ENCODE measurements around the gene ACYP2.
"Not testable (repeated sequence)": the region's sequence is repeated elsewhere in the genome, so short reads cannot be mapped to it uniquely, and the experiment has no call there.

ACYP2 gene

GRCh38 chr2:54294665-54295064 is 179.2 kb downstream of the ACYP2 start:
- H3K4me1 ChIP-seq (ENCODE audit: control extremely low read depth in 1 of 4, control insufficient read depth in 4 of 4, insufficient read depth in 4 of 4, low read length in 3 of 4); H3K4me3 ChIP-seq (ENCODE audit: control insufficient read depth in 1 of 7, extremely low read depth in 1 of 7, insufficient read depth in 4 of 7, low read depth in 2 of 7, low read length in 6 of 7); H3K9me3 ChIP-seq (ENCODE audit: control extremely low read depth in 1 of 5, control insufficient read depth in 4 of 5, insufficient read depth in 2 of 5, low read depth in 1 of 5, low read length in 4 of 5); H3K36me3 ChIP-seq (ENCODE audit: control insufficient read depth in 4 of 4, insufficient read depth in 4 of 4, low read length in 3 of 4); H3K27ac ChIP-seq (ENCODE audit: insufficient read depth in 1 of 2, low read depth in 1 of 2, low read length in 2 of 2, poor library complexity in 1 of 2, severe bottlenecking in 2 of 2); H3K27me3 ChIP-seq (replicated peaks in 2 of 5; ENCODE audit: control insufficient read depth in 4 of 5, insufficient read depth in 5 of 5, low read length in 4 of 5); POLR2A ChIA-PET; CTCF ChIA-PET; DNase-seq: not testable (repeated sequence)
- WGBS (ENCODE audit: insufficient coverage) = no CpG with 5 or more reads among the region's 2 CpGs

DNA sequence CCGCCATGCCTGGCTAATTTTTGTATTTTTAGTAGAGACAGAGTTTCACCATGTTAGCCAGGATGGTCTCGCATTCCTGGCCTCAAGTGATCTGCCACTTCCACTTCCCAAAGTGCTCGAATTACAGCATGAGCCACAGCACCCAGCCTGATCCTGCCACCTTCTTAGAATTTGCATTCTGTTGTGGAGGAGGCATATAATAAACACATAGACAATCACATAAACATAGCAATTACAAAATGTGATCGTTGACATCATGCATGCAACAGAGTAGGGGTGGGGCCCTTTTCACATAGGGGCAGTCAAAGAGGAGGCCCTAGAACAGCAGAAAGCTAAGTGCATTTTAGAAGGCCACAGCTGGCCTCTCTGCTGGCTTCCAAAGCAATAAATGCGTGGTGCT is 180.5 kb downstream of the ACYP2 start:
- H3K4me1 ChIP-seq (ENCODE audit: control extremely low read depth in 1 of 4, control insufficient read depth in 4 of 4, insufficient read depth in 4 of 4, low read length in 3 of 4) = no peaks in the 10 kb centered on the region
- no peaks in the 10 kb centered on the region for H3K9me3 ChIP-seq (ENCODE audit: control extremely low read depth in 1 of 5, control insufficient read depth in 4 of 5, insufficient read depth in 2 of 5, low read depth in 1 of 5, low read length in 4 of 5)
- H3K27ac ChIP-seq (ENCODE audit: insufficient read depth in 1 of 2, low read depth in 1 of 2, low read length in 2 of 2, poor library complexity in 1 of 2, severe bottlenecking in 2 of 2) = no peak overlapping the region
- H3K36me3 ChIP-seq (ENCODE audit: control insufficient read depth in 4 of 4, insufficient read depth in 4 of 4, low read length in 3 of 4) = no peaks in the 10 kb centered on the region
- POLR2A ChIA-PET = no interaction called here
- H3K4me3 ChIP-seq (ENCODE audit: control insufficient read depth in 1 of 7, extremely low read depth in 1 of 7, insufficient read depth in 4 of 7, low read depth in 2 of 7, low read length in 6 of 7) = no peak overlapping the region
- DNase-seq = no peak
- CTCF ChIA-PET = interaction anchor here (1.3 kb wide), 1 partner anchor 20 kb away, joined by 3 read pairs; no protein-coding TSS in a partner anchor
- no peaks in the 10 kb centered on the region for H3K27me3 ChIP-seq (replicated peaks in 2 of 5; ENCODE audit: control insufficient read depth in 4 of 5, insufficient read depth in 5 of 5, low read length in 4 of 5)
- WGBS (ENCODE audit: insufficient coverage) = 100% methylated on average over 3 of the region's 5 CpGs

DNA sequence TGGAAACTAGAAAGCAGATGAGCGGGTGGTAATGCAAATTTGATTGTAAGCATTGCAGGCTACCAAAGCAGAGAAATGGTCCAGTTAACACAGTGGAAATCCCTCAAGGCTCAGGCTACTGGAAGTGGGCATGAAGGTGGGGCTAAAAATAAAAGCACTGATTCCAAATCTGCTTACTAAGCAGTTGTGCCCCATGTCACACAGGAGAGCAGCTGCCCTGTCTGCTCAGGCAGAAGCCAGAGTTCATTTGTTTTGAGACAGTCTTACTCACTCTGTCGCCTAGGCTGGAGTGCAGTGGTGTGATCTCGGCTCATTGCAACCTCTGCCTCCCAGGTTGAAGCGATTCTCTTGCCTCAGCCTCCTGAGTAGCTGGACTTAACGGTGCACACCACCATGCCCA is 183.1 kb downstream of the ACYP2 start:
- no peak overlapping the region for H3K27ac ChIP-seq (ENCODE audit: insufficient read depth in 1 of 2, low read depth in 1 of 2, low read length in 2 of 2, poor library complexity in 1 of 2, severe bottlenecking in 2 of 2)
- H3K9me3 ChIP-seq (ENCODE audit: control extremely low read depth in 1 of 5, control insufficient read depth in 4 of 5, insufficient read depth in 2 of 5, low read depth in 1 of 5, low read length in 4 of 5) = no peaks in the 10 kb centered on the region
- ChIA-PET CTCF (no interaction called here), POLR2A (no interaction called here)
- H3K4me3 ChIP-seq (ENCODE audit: control insufficient read depth in 1 of 7, extremely low read depth in 1 of 7, insufficient read depth in 4 of 7, low read depth in 2 of 7, low read length in 6 of 7) = no peak overlapping the region
- WGBS (ENCODE audit: insufficient coverage) = 100% methylated on average over 5 of the region's 5 CpGs
- no peaks in the 10 kb centered on the region for H3K27me3 ChIP-seq (replicated peaks in 2 of 5; ENCODE audit: control insufficient read depth in 4 of 5, insufficient read depth in 5 of 5, low read length in 4 of 5)
- H3K36me3 ChIP-seq (ENCODE audit: control insufficient read depth in 4 of 4, insufficient read depth in 4 of 4, low read length in 3 of 4) = no peaks in the 10 kb centered on the region
- H3K4me1 ChIP-seq (ENCODE audit: control extremely low read depth in 1 of 4, control insufficient read depth in 4 of 4, insufficient read depth in 4 of 4, low read length in 3 of 4) = no peaks in the 10 kb centered on the region
- no peak for DNase-seq

DNA sequence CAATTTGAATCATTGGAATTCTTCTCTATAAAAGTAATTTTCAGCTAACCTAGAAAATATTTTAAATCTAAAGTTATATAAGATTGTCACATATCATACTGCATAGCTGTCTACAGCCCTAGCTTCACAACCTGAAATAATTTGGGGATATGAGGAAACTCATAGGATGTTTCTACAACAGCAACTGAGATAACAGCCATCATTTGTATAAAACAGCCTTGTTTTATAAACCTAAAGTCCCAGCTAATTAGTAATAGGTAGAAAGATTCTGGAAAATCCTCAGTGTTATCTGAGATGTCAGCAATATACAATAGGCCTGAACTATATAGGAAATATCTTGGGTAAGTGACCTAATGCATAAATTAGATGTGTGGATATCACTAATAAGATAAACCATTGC is 188.2 kb downstream of the ACYP2 start:
- no peaks in the 10 kb centered on the region for H3K9me3 ChIP-seq (ENCODE audit: control extremely low read depth in 1 of 5, control insufficient read depth in 4 of 5, insufficient read depth in 2 of 5, low read depth in 1 of 5, low read length in 4 of 5)
- H3K36me3 ChIP-seq (ENCODE audit: control insufficient read depth in 4 of 4, insufficient read depth in 4 of 4, low read length in 3 of 4) = no peaks in the 10 kb centered on the region
- CTCF ChIA-PET = no interaction called here
- H3K4me3 ChIP-seq (ENCODE audit: control insufficient read depth in 1 of 7, extremely low read depth in 1 of 7, insufficient read depth in 4 of 7, low read depth in 2 of 7, low read length in 6 of 7) = no peak overlapping the region
- no peaks in the 10 kb centered on the region for H3K27me3 ChIP-seq (replicated peaks in 2 of 5; ENCODE audit: control insufficient read depth in 4 of 5, insufficient read depth in 5 of 5, low read length in 4 of 5)
- no peak overlapping the region for H3K27ac ChIP-seq (ENCODE audit: insufficient read depth in 1 of 2, low read depth in 1 of 2, low read length in 2 of 2, poor library complexity in 1 of 2, severe bottlenecking in 2 of 2)
- peaks cover 0 to 2% (median 0%) of the 10 kb centered on the region in 4 experiments for H3K4me1 ChIP-seq (ENCODE audit: control extremely low read depth in 1 of 4, control insufficient read depth in 4 of 4, insufficient read depth in 4 of 4, low read length in 3 of 4)
- no peak for DNase-seq
- POLR2A ChIA-PET = interaction anchor here (0.6 kb wide), 2 partner anchors 10 to 206 kb away, joined by 3 read pairs; no protein-coding TSS in a partner anchor

DNA sequence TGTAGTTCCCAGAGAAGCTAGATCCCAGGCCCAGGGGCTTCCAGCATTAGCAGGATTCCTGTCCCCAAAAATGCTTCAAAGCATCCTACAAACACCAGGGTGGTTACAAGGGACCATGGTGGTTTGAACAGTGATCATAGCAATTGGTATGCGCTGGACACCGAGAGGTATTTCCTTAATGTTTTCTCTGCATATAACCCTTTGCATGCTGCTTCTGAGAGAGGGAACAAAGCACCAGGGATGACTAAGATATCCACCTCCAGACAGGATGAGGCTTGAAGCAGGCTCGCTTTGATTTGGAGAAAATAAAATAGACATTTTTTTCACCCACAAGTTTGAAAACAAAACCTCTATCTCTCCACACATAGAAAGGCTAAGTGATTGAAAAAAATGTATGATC is 191.1 kb downstream of the ACYP2 start:
- ChIA-PET CTCF (no interaction called here), POLR2A (no interaction called here)
- 100% methylated on average over 2 of the region's 3 CpGs for WGBS (ENCODE audit: insufficient coverage)

GRCh38 chr2:54308186-54308585 is 192.8 kb downstream of the ACYP2 start:
- no peaks in the 10 kb centered on the region for H3K27me3 ChIP-seq (replicated peaks in 2 of 5; ENCODE audit: control insufficient read depth in 4 of 5, insufficient read depth in 5 of 5, low read length in 4 of 5)

More for the DNA sequence above, 191.1 kb downstream of the ACYP2 start:
- peaks cover 3 to 11% (median 9%) of the 10 kb centered on the region in 4 experiments for H3K4me1 ChIP-seq (ENCODE audit: control extremely low read depth in 1 of 4, control insufficient read depth in 4 of 4, insufficient read depth in 4 of 4, low read length in 3 of 4)
- no peaks in the 10 kb centered on the region for H3K9me3 ChIP-seq (ENCODE audit: control extremely low read depth in 1 of 5, control insufficient read depth in 4 of 5, insufficient read depth in 2 of 5, low read depth in 1 of 5, low read length in 4 of 5)
- no peak overlapping the region for H3K4me3 ChIP-seq (ENCODE audit: control insufficient read depth in 1 of 7, extremely low read depth in 1 of 7, insufficient read depth in 4 of 7, low read depth in 2 of 7, low read length in 6 of 7)
- no peaks in the 10 kb centered on the region for H3K27me3 ChIP-seq (replicated peaks in 2 of 5; ENCODE audit: control insufficient read depth in 4 of 5, insufficient read depth in 5 of 5, low read length in 4 of 5)
- DNase-seq = no peak
- H3K27ac ChIP-seq (ENCODE audit: insufficient read depth in 1 of 2, low read depth in 1 of 2, low read length in 2 of 2, poor library complexity in 1 of 2, severe bottlenecking in 2 of 2) = no peak overlapping the region
- no peaks in the 10 kb centered on the region for H3K36me3 ChIP-seq (ENCODE audit: control insufficient read depth in 4 of 4, insufficient read depth in 4 of 4, low read length in 3 of 4)

GRCh38 chr2:54308782-54309181 is 193.4 kb downstream of the ACYP2 start:
- peaks cover 3 to 11% (median 9%) of the 10 kb centered on the region in 4 experiments for H3K4me1 ChIP-seq (ENCODE audit: control extremely low read depth in 1 of 4, control insufficient read depth in 4 of 4, insufficient read depth in 4 of 4, low read length in 3 of 4)
- no peak overlapping the region for H3K4me3 ChIP-seq (ENCODE audit: control insufficient read depth in 1 of 7, extremely low read depth in 1 of 7, insufficient read depth in 4 of 7, low read depth in 2 of 7, low read length in 6 of 7)
- ChIA-PET CTCF (interaction anchor here (1.6 kb wide), 1 partner anchor 74 kb away, joined by 3 read pairs; no protein-coding TSS in a partner anchor), POLR2A (no interaction called here)
- no peak for DNase-seq
- WGBS (ENCODE audit: insufficient coverage) = 100% methylated on average over 1 of the region's 2 CpGs
- no peaks in the 10 kb centered on the region for H3K36me3 ChIP-seq (ENCODE audit: control insufficient read depth in 4 of 4, insufficient read depth in 4 of 4, low read length in 3 of 4)
- no peaks in the 10 kb centered on the region for H3K27me3 ChIP-seq (replicated peaks in 2 of 5; ENCODE audit: control insufficient read depth in 4 of 5, insufficient read depth in 5 of 5, low read length in 4 of 5)
- H3K9me3 ChIP-seq (ENCODE audit: control extremely low read depth in 1 of 5, control insufficient read depth in 4 of 5, insufficient read depth in 2 of 5, low read depth in 1 of 5, low read length in 4 of 5) = peaks cover 0 to 3% (median 0%) of the 10 kb centered on the region in 5 experiments
- no peak overlapping the region for H3K27ac ChIP-seq (ENCODE audit: insufficient read depth in 1 of 2, low read depth in 1 of 2, low read length in 2 of 2, poor library complexity in 1 of 2, severe bottlenecking in 2 of 2)

More at GRCh38 chr2:54308186-54308585, 192.8 kb downstream of the ACYP2 start:
- Histone ChIP-seq H3K4me1 (ENCODE audit: control extremely low read depth in 1 of 4, control insufficient read depth in 4 of 4, insufficient read depth in 4 of 4, low read length in 3 of 4) (peaks cover 3 to 11% (median 9%) of the 10 kb centered on the region in 4 experiments), H3K9me3 (ENCODE audit: control extremely low read depth in 1 of 5, control insufficient read depth in 4 of 5, insufficient read depth in 2 of 5, low read depth in 1 of 5, low read length in 4 of 5) (peaks cover 0 to 3% (median 0%) of the 10 kb centered on the region in 5 experiments), H3K27ac (ENCODE audit: insufficient read depth in 1 of 2, low read depth in 1 of 2, low read length in 2 of 2, poor library complexity in 1 of 2, severe bottlenecking in 2 of 2) (no peak overlapping the region), H3K4me3 (ENCODE audit: control insufficient read depth in 1 of 7, extremely low read depth in 1 of 7, insufficient read depth in 4 of 7, low read depth in 2 of 7, low read length in 6 of 7) (no peak overlapping the region), H3K36me3 (ENCODE audit: control insufficient read depth in 4 of 4, insufficient read depth in 4 of 4, low read length in 3 of 4) (no peaks in the 10 kb centered on the region)
- POLR2A ChIA-PET = no interaction called here
- CTCF ChIA-PET = interaction anchor here (1.6 kb wide), 1 partner anchor 74 kb away, joined by 3 read pairs; no protein-coding TSS in a partner anchor
- WGBS (ENCODE audit: insufficient coverage) = 87% methylated on average over 5 of the region's 6 CpGs
- DNase-seq = no peak
